ENCODE measurements around the gene CD81. TPM values are rescaled to one million over a fixed set of nuclear protein-coding genes. Genes with fewer than 3 reads are reported as not detected.

The CD81 gene
- total RNA-seq, 4 donors from 2014 or later: 156 to 406 (median 255) TPM

DNA sequence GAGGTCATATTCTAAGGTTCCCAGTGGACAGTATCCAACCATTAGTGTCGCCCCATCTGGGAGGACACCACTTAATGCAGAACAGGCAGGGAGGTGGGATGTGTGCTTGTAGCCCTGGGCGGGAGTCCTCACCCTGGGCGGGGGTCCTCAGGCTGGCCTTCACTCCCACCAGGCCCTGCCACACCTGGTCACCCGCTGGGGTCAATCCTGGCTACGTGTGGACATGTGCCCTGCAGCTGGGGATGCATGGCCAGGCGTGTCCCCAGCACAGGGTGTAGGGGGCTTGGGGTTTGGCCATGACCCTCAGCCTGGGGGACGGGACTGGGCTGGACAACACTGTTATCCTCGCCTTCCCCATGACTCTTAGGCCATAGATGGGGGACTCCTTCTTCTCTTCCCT is 48.4 kb downstream of the CD81 start:
- DNase-seq: no peak
- in situ Hi-C loops (cut with MboI; ENCODE audit: low pct_ligation_motif_present in 1 of 4, low pct_unique_long_range_greater_than_20kb in 1 of 4, low sequenced_read_pairs in 3 of 4) (loop anchor here (5.0 to 25.0 kb wide), 9 partner anchors 107 to 472 kb away; partner anchors contain the start of gene CDKN1C (in 1 of the 4)), intact Hi-C loops (cut with DNase I; ENCODE audit: low total_unique reads) (loop anchor here (5.0 to 10.0 kb wide), 2 partner anchors 102 to 469 kb away; no protein-coding TSS in a partner anchor)

DNA sequence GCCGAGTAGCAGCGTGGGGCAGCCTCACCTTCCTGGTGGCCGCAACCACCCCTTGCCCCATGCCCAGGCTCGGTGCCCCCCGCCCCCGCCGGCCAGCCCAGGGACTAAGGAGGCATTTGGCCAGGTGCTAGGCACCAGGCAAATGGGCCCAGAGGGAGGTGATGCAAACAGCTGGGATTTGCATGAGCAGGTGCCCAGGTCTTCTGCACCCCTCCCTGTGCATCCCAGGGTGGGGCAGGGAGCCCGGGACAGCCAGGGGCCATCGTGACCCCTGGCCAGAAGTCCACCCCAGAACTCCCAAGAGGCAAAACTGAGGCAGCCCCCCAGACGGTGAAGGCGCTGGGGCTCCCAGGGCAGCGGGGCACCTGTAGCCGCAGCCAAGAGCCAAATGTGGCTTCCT is 49.1 kb downstream of the CD81 start:
- 72% methylated on average over 3 of the region's 13 CpGs; no CpG with 5 or more reads in 1 of the 2 donors for WGBS, 2 donors (ENCODE audit: low coverage in 1 of 2)
- no peaks in the 10 kb centered on the region for H3K36me3 ChIP-seq
- in situ Hi-C loops (cut with MboI; ENCODE audit: low pct_ligation_motif_present in 1 of 4, low pct_unique_long_range_greater_than_20kb in 1 of 4, low sequenced_read_pairs in 3 of 4) (loop anchor here (5.0 to 25.0 kb wide), 9 partner anchors 106 to 471 kb away; partner anchors contain the start of gene CDKN1C (in 1 of the 4)), intact Hi-C loops (cut with DNase I; ENCODE audit: low total_unique reads) (loop anchor here (5.0 to 10.0 kb wide), 2 partner anchors 101 to 469 kb away; no protein-coding TSS in a partner anchor)
- H3K27ac ChIP-seq: no peak overlapping the region
- H3K4me1 ChIP-seq: peaks cover 0 to 5% (median 3%) of the 10 kb centered on the region in 4 donors
- TF ChIP-seq, protein P1, sequence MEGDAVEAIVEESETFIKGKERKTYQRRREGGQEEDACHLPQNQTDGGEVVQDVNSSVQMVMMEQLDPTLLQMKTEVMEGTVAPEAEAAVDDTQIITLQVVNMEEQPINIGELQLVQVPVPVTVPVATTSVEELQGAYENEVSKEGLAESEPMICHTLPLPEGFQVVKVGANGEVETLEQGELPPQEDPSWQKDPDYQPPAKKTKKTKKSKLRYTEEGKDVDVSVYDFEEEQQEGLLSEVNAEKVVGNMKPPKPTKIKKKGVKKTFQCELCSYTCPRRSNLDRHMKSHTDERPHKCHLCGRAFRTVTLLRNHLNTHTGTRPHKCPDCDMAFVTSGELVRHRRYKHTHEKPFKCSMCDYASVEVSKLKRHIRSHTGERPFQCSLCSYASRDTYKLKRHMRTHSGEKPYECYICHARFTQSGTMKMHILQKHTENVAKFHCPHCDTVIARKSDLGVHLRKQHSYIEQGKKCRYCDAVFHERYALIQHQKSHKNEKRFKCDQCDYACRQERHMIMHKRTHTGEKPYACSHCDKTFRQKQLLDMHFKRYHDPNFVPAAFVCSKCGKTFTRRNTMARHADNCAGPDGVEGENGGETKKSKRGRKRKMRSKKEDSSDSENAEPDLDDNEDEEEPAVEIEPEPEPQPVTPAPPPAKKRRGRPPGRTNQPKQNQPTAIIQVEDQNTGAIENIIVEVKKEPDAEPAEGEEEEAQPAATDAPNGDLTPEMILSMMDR (IDR thresholded peaks at IDR 0.05): no peak
- TF ChIP-seq POLR2A (IDR thresholded peaks at IDR 0.05): no peak
- TF ChIP-seq POLR2AphosphoS5 (IDR thresholded peaks at IDR 0.05): no peak
- TF ChIP-seq EP300 (IDR thresholded peaks at IDR 0.05; ENCODE audit: low read depth): no peak
- H3K27me3 ChIP-seq: peaks cover 40% of the 10 kb centered on the region
- no peak for DNase-seq
- H3K9me3 ChIP-seq: no peaks in the 10 kb centered on the region
- no peak overlapping the region for H3K4me3 ChIP-seq

More for the DNA sequence above, 48.4 kb downstream of the CD81 start:
- Histone ChIP-seq H3K36me3 (no peaks in the 10 kb centered on the region), H3K27me3 (peaks cover 40% of the 10 kb centered on the region), H3K9me3 (no peaks in the 10 kb centered on the region), H3K4me1 (peaks cover 4 to 9% (median 5%) of the 10 kb centered on the region in 4 donors), H3K4me3 (no peak overlapping the region), H3K27ac (no peak overlapping the region)
- TF ChIP-seq EP300 (IDR thresholded peaks at IDR 0.05; ENCODE audit: low read depth) (no peak), POLR2AphosphoS5 (IDR thresholded peaks at IDR 0.05) (no peak), POLR2A (IDR thresholded peaks at IDR 0.05) (no peak)
- TF ChIP-seq, protein P1 (IDR thresholded peaks at IDR 0.05): no peak
- WGBS, 2 donors (ENCODE audit: low coverage in 1 of 2): 70% methylated on average over 7 of the region's 8 CpGs; no CpG with 5 or more reads in 1 of the 2 donors

DNA sequence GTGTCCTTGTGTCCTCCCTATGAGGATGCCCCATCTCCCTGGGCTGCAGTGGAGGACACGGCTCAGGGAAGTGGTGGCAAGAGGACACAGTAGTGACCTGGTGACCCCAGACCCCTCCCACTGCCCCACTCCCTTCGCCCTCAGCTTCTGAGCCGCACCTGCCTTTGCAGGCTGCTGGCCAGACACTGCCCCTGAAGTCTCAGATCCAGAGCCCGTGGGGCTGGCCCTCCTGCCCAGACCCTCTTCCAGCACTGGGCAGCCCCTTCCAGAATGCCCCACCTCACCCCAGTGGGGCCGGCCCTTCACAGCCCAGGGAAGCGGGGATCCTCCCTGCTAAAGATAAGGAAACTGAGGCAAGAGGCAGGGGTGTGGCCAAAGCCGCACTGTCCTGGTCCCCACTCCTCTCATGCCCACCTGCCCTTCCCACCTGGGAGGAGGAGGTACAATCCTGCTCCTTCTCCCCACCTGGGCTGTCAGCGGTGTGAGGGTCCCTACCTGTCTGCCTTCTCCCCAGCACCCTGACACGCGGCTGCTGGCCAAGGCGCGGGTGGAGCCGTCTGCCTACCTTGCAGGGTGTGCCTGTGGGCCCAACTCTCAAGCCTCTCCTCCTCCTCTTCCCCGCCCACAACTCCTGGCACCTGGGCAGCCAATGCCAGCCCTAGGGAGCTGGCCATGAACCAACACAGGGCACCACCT is 49.9 kb downstream of the CD81 start:
- WGBS, 2 donors (ENCODE audit: low coverage in 1 of 2): 64% methylated on average over 14 of the region's 14 CpGs; no CpG with 5 or more reads in 1 of the 2 donors
- no peak overlapping the region for H3K27ac ChIP-seq
- peaks cover 39% of the 10 kb centered on the region for H3K27me3 ChIP-seq
- intact Hi-C loops (cut with DNase I; ENCODE audit: low total_unique reads) (loop anchor here (5.0 to 10.0 kb wide), 2 partner anchors 100 to 468 kb away; no protein-coding TSS in a partner anchor), in situ Hi-C loops (cut with MboI; ENCODE audit: low pct_ligation_motif_present in 1 of 4, low pct_unique_long_range_greater_than_20kb in 1 of 4, low sequenced_read_pairs in 3 of 4) (loop anchor here (5.0 to 25.0 kb wide), 9 partner anchors 105 to 470 kb away; partner anchors contain the start of gene CDKN1C (in 1 of the 4))
- H3K36me3 ChIP-seq: no peaks in the 10 kb centered on the region
- peaks cover 0 to 5% (median 3%) of the 10 kb centered on the region in 4 donors for H3K4me1 ChIP-seq
- H3K9me3 ChIP-seq: no peaks in the 10 kb centered on the region
- no peak overlapping the region for H3K4me3 ChIP-seq
- peak in 1 of 3 donors; percentile 56 for TF ChIP-seq POLR2AphosphoS5 (IDR thresholded peaks at IDR 0.05)
- TF ChIP-seq EP300 (IDR thresholded peaks at IDR 0.05; ENCODE audit: low read depth): no peak
- TF ChIP-seq, protein P1 (IDR thresholded peaks at IDR 0.05): no peak
- TF ChIP-seq POLR2A (IDR thresholded peaks at IDR 0.05): no peak
- DNase-seq: peak; percentile 76

DNA sequence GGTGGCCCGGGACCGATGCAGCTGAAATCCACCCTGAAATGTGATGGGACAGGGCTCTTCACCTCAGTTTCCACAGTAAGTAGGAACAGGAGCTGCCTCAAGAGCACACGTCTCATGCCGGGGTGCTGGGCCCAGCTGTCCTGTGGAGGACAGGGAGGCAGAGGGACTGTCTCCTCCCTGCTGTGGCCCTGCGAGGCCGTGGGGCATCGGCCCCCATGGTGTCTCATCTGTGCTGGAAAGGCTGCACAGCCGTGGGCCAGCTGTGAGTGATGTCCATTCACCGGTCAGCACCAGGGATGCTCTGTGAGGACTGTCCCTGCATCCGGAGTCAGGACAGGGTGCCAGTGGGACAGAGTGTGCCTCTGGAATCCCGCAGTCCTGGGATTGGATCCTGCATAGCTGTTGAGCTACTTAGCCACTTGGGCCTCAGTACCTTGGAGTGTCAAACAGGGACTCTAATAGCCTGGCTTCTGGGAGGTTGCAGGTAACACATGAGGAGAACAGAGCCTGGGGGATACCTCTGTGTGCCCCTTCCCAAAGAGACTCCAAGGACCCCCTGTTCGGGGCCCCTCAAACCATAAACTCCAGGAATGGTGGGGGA is 50.7 kb downstream of the CD81 start:
- DNase-seq: no peak
- Histone ChIP-seq H3K27me3 (peaks cover 32% of the 10 kb centered on the region), H3K27ac (no peak overlapping the region), H3K4me1 (peaks cover 0 to 5% (median 3%) of the 10 kb centered on the region in 4 donors), H3K9me3 (no peaks in the 10 kb centered on the region), H3K4me3 (no peak overlapping the region), H3K36me3 (no peaks in the 10 kb centered on the region)
- TF ChIP-seq, protein P1 (IDR thresholded peaks at IDR 0.05): no peak
- no peak for TF ChIP-seq POLR2AphosphoS5 (IDR thresholded peaks at IDR 0.05)
- TF ChIP-seq POLR2A (IDR thresholded peaks at IDR 0.05): no peak
- no peak for TF ChIP-seq EP300 (IDR thresholded peaks at IDR 0.05; ENCODE audit: low read depth)
- intact Hi-C loops (cut with DNase I; ENCODE audit: low total_unique reads) (loop anchor here (5.0 to 10.0 kb wide), 2 partner anchors 99 to 467 kb away; no protein-coding TSS in a partner anchor), in situ Hi-C loops (cut with MboI; ENCODE audit: low pct_ligation_motif_present in 1 of 4, low pct_unique_long_range_greater_than_20kb in 1 of 4, low sequenced_read_pairs in 3 of 4) (loop anchor here (5.0 to 25.0 kb wide), 9 partner anchors 104 to 469 kb away; partner anchors contain the start of gene CDKN1C (in 1 of the 4))
- WGBS, 2 donors (ENCODE audit: low coverage in 1 of 2): 48% methylated on average over 11 of the region's 12 CpGs; no CpG with 5 or more reads in 1 of the 2 donors

All from transverse colon (tissue), 4 donors.